Neuron (in vitro differentiated cells): ENCODE measurements around the gene ZNF471.

ENCODE experiments used
- H2AFZ ChIP-seq: one replicate; pipeline ENCODE4 v1.6.1; 2013; ENCODE audit warnings: low read depth, mild to moderate bottlenecking, inconsistent platforms, low read length, moderate library complexity
- H3K27me3 ChIP-seq: one replicate; pipeline ENCODE4 v1.6.1; 2013; ENCODE audit warnings: low read length; ENCODE audit not compliant: insufficient read depth
- H3K36me3 ChIP-seq: one replicate; pipeline ENCODE4 v1.6.1; 2013; ENCODE audit warnings: low read length; ENCODE audit not compliant: insufficient read depth
- H3K4me1 ChIP-seq: one replicate; pipeline ENCODE4 v1.6.1; 2013; ENCODE audit warnings: low read length; ENCODE audit not compliant: insufficient read depth
- H3K4me3 ChIP-seq: 2 replicates; pipeline ENCODE4 v1.5.1; 2013; ENCODE audit warnings: mild to moderate bottlenecking, low read length, moderate library complexity
- H3K9me3 ChIP-seq: one replicate; pipeline ENCODE4 v1.6.1; 2013; ENCODE audit warnings: low read length

ZNF471 gene

DNA sequence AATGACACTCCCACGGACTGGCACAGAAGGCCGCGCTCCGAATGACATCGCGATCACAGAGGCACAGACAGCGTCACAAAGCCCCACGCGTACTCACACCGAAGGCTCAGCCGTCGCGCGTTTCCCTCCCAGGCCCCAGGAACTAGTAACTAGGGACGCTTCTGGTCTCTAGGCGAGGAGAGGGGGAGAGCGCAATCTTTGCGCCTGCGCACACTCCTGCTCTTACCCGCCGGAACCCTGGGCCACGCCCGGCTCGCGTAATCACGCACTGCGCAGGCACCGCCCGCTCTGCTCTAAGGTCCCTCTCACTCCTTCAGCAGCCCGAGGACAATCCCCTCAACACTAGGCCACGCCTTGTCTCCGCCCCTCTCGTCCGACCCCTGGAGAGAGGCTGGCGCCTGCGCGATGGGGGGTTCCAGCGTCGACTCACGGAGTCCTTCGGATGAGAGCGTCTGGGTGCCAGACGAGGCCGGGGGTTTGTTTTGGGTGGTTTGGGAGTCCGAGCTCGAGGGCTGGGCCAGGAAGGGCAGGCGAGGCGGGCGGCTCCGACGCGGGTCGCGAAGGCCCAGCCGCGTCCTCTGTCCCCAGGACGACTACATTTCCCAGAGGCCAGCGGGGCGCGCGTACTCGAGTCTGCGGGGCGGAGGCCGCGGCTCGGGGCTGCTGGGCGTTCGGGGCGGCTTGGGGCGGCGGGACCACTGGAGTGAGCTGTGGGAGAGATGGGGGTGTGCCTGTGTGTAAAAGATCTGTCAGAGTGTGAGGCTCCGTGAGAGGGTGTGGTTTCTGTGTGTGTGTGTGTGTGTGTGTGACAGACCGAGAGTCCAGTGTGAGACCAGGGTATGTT, at the start of gene ZNF471:
Gene ZNF471 (plus strand): TSS at position 410 of the 844 bp plus-strand sequence. CDS start 3,717 bp downstream, outside the sequence.
- H2AFZ ChIP-seq, result no peak within 1 kb of the TSS
- H3K9me3 ChIP-seq, result peaks cover 12% of the 10 kb centered on the region
- H3K4me1 ChIP-seq, result no peaks in the 10 kb centered on the region
- no peaks in the 10 kb centered on the region for H3K27me3 ChIP-seq
- no peaks in the 10 kb centered on the region for H3K36me3 ChIP-seq
- no peak within 1 kb of the TSS for H3K4me3 ChIP-seq

DNA sequence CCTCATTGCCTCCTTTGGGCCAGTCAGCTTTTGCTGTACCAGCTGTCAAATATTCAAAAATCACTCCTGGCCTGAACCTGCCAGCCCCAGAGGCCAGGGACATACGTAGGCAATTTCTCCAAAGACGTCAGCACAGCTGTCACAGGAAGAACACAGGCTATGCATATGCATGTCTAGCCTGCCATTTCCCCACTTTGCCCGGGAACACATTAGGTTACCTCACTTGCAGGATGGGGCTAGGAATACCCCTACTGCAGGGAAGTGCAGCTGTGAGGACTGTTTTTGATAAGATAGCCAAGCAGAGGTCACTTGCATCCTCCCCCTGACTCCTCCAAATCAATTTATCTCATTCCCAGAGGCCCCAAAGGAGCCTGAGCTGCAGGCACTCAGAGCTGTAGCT, 33.3 kb upstream of the ZNF471 start:
- Histone ChIP-seq H3K36me3 (no peaks in the 10 kb centered on the region), H3K9me3 (peaks cover 11% of the 10 kb centered on the region), H3K4me3 (no peak overlapping the region), H2AFZ (no peak overlapping the region), H3K4me1 (no peaks in the 10 kb centered on the region), H3K27me3 (no peaks in the 10 kb centered on the region)

DNA sequence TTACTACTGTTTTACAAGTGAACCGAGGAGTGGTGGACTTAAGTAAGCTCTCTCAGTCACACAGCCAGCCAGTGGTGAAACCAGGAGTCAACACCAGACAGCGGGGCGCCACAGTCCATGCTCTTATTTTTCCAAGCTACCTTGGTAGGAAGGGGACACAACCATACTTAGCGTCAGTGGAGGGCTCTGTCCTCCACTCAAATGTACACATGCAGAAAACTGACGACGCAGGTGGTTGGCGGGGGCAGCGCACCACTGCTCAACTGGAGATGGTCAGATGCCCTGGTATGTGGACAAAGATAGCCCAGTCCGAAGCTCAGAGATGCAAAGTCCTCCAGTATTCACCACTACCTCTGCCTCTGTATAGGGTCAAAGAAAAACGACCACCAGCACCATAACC, 31.6 kb upstream of the ZNF471 start:
- Histone ChIP-seq H3K4me3 (no peak overlapping the region), H3K9me3 (peaks cover 12% of the 10 kb centered on the region), H2AFZ (no peak overlapping the region), H3K4me1 (no peaks in the 10 kb centered on the region), H3K27me3 (no peaks in the 10 kb centered on the region), H3K36me3 (no peaks in the 10 kb centered on the region)

DNA sequence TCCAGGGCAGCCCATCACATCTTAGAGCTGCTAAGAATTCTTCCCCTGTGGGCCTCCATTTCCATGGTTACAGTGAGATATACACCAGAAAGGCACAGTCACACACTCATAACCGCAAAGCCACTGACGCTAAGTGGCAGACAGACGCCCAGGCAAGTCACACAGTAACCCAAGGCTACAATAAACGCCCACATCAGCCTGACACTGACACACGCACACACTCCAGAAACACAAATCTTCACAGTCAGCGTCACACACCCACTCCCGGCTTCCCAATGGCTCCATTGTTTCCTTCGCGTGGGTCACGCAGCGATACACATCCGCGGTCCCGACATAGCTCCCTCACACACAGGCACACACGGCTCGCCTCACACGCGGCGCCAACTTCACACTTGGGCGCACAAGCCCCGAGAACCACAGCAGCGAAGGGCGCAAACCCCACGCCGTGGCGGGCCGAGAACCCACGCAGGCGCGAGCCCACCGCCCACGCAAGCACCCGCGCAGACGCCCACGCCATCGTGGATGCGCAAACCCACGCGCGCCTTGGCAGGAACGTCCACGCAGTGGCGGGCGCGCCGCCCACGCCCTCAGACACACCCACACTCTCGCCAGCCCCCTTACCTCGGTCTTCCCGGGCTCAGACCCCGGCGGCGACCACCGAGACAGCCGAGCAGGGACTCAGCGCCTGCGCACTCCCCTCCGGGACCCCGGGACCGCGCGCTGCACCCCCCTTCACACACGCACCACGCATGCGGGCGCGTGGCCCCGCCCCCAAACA, 30.8 kb upstream of the ZNF471 start, which contains the start of gene ZNF667:
Gene ZNF667 (minus strand): TSS at position 695 of the 778 bp plus-strand sequence. CDS start 14,975 bp downstream, outside the sequence.
- Histone ChIP-seq H3K9me3 (peaks cover 12% of the 10 kb centered on the region), H3K36me3 (no peaks in the 10 kb centered on the region), H2AFZ (no peak within 1 kb of the TSS), H3K4me3 (no peak within 1 kb of the TSS), H3K27me3 (no peaks in the 10 kb centered on the region), H3K4me1 (no peaks in the 10 kb centered on the region)

- H3K4me3 ChIP-seq, result no peak overlapping the region
- H3K27me3 ChIP-seq, result no peaks in the 10 kb centered on the region
- no peaks in the 10 kb centered on the region for H3K36me3 ChIP-seq
- peaks cover 12% of the 10 kb centered on the region for H3K9me3 ChIP-seq
- no peaks in the 10 kb centered on the region for H3K4me1 ChIP-seq
- no peak overlapping the region for H2AFZ ChIP-seq
Observed at GRCh38 chr19:56477429-56478338, 30.0 kb upstream of the ZNF471 start.

- Histone ChIP-seq H2AFZ (no peak overlapping the region), H3K36me3 (no peaks in the 10 kb centered on the region), H3K4me1 (no peaks in the 10 kb centered on the region), H3K9me3 (peaks cover 6% of the 10 kb centered on the region), H3K27me3 (no peaks in the 10 kb centered on the region), H3K4me3 (no peak overlapping the region)
Observed at GRCh38 chr19:56491399-56491798, 16.3 kb upstream of the ZNF471 start.

DNA sequence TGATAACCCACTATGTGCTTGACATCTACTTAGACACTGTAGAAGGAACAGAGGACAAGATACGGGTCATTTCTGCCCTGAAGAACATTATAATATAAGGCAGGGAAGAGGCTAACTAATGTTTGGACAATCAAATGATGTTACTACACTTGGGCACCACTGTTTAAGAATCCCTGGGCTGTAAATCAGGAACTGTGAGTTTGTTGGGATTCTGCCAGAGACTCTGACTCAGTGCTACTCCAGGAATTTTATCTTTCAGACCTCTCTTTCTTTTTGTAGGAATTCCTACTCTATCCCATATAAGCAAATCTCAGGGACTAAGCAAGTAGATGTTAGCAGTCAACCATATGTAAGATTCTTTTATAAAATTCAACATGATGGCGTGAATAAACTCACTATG, 3.1 kb upstream of the ZNF471 start:
- Histone ChIP-seq H3K4me1 (no peaks in the 10 kb centered on the region), H3K36me3 (no peaks in the 10 kb centered on the region), H3K4me3 (no peak overlapping the region), H3K9me3 (peaks cover 12% of the 10 kb centered on the region), H3K27me3 (no peaks in the 10 kb centered on the region), H2AFZ (no peak overlapping the region)

GRCh38 chr19:56508290-56508778, 679 bp downstream of the ZNF471 start:
- Histone ChIP-seq H2AFZ (no peak overlapping the region), H3K4me1 (no peaks in the 10 kb centered on the region), H3K27me3 (no peaks in the 10 kb centered on the region), H3K9me3 (peaks cover 12% of the 10 kb centered on the region), H3K4me3 (no peak overlapping the region), H3K36me3 (no peaks in the 10 kb centered on the region)

DNA sequence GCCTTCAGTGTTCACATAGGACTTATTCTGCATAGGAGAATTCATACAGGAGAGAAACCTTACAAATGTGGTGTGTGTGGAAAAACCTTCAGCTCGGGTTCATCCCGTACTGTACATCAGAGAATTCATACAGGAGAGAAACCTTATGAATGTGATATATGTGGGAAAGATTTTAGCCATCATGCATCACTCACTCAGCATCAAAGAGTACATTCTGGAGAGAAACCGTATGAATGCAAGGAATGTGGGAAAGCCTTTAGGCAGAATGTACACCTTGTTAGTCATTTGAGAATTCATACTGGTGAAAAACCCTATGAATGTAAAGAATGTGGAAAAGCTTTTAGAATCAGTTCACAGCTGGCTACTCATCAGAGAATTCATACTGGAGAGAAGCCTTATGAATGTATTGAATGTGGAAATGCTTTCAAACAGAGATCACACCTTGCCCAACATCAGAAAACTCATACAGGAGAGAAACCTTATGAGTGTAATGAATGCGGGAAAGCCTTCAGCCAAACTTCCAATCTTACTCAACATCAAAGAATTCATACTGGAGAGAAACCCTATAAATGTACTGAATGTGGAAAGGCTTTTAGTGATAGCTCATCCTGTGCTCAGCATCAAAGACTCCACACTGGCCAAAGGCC, 17.7 kb downstream of the ZNF471 start:
- Histone ChIP-seq H3K36me3 (no peaks in the 10 kb centered on the region), H2AFZ (no peak overlapping the region), H3K27me3 (no peaks in the 10 kb centered on the region), H3K4me1 (no peaks in the 10 kb centered on the region), H3K4me3 (no peak overlapping the region), H3K9me3 (peaks cover 22% of the 10 kb centered on the region)

- peaks cover 22% of the 10 kb centered on the region for H3K36me3 ChIP-seq
- H3K27me3 ChIP-seq, result no peaks in the 10 kb centered on the region
- H3K4me1 ChIP-seq, result peaks cover 10% of the 10 kb centered on the region
- H3K4me3 ChIP-seq, result peak overlapping the region; percentile 100
- H3K9me3 ChIP-seq, result peaks cover 39% of the 10 kb centered on the region
- H2AFZ ChIP-seq, result no peak overlapping the region
Observed at GRCh38 chr19:56537442-56537841, 29.8 kb downstream of the ZNF471 start.

DNA sequence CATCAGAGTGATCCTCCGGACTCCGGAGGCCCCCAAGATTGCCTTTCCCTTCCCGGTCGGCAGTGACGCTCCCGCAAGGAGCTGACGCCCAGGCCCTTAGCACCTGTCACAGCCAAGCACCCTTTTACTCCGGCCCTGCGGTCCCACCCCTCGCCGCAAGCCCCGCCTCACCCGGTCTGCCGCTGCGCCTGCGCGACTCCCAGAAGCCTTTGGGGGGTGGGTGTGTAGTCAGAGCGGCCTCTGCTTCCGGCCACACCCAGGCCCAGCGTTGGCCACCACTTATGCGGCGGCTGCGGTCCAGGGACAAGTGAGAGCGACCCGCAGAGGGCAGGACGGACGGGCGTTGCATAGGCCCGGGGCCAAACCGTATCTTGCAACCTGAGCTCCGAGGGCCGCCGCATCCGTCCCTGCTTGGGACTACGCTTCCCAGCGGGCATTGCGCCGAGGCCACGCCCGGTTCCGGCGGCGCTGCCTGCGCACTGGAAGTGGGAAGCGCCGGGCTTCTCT, 30.7 kb downstream of the ZNF471 start:
- no peaks in the 10 kb centered on the region for H3K27me3 ChIP-seq
- peak overlapping the region; percentile 99 for H2AFZ ChIP-seq
- peak overlapping the region; percentile 100 for H3K4me3 ChIP-seq
- peaks cover 41% of the 10 kb centered on the region for H3K9me3 ChIP-seq
- peaks cover 26% of the 10 kb centered on the region for H3K36me3 ChIP-seq
- peaks cover 10% of the 10 kb centered on the region for H3K4me1 ChIP-seq

GRCh38 chr19:56538761-56539263, 31.2 kb downstream of the ZNF471 start, which contains the start of gene ZFP28:
ZFP28 (plus strand) TSS chr19:56538948; CDS start chr19:56539019, 71 bp downstream.
- peaks cover 31% of the 10 kb centered on the region for H3K36me3 ChIP-seq
- H2AFZ ChIP-seq, result peak within 1 kb of the TSS; percentile 99
- peaks cover 10% of the 10 kb centered on the region for H3K4me1 ChIP-seq
- peaks cover 46% of the 10 kb centered on the region for H3K9me3 ChIP-seq
- peak within 1 kb of the TSS; percentile 100 for H3K4me3 ChIP-seq
- no peaks in the 10 kb centered on the region for H3K27me3 ChIP-seq
